ENCODE results near the gene ADPRS. TPM values are rescaled to one million over a fixed set of nuclear protein-coding genes. Genes with fewer than 3 reads are reported as not detected.

Gene ADPRS
- total and polyA plus RNA-seq, 9 of the 15 experiments (the other 6 are each of a cell fraction or from before 2014, with no cell fraction given) = 5.9 to 40.0 (median 27.4) TPM

DNA sequence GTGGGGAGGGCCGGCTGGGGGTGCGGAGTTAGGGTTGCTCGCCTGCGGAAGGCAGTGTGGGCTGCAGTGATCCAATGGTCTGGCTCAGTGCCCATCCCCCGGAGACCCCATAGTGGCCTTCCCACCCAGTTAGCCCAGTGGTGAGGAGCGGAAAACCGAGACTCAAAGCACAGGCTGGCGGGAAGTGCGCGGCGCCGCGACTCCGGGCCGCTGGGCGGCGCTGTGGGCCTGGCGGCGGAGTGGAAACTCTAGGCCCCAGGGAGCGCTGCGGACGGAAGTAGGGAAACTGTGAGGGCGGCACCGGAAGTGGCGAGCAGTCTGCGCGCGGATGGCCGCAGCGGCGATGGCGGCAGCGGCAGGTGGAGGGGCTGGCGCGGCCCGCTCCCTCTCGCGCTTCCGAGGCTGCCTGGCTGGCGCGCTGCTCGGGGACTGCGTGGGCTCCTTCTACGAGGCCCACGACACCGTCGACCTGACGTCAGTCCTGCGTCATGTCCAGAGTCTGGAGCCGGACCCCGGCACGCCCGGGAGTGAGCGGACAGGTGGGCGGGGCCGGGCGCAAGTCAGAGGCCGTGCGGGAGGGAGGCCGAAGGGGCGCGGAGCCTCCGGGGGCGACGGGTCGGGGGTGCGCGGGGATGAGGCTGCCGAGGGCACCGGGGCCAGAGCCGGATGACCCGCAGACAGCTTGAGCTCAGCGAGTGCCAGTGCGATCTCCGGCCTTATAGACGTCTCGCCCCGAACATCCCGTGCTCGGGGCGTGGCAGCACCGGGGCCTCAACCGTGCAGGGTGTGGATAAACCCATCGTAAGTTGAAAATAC lies at the start of gene ADPRS (continued):
- TF ChIP-seq, protein P1, sequence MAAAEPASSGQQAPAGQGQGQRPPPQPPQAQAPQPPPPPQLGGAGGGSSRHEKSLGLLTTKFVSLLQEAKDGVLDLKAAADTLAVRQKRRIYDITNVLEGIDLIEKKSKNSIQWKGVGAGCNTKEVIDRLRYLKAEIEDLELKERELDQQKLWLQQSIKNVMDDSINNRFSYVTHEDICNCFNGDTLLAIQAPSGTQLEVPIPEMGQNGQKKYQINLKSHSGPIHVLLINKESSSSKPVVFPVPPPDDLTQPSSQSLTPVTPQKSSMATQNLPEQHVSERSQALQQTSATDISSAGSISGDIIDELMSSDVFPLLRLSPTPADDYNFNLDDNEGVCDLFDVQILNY (CRISPR knock-in tag; IDR thresholded peaks at IDR 0.05) = peak; percentile 86
- TF ChIP-seq TAL1 (IDR thresholded peaks at IDR 0.05) (no peak), SNAPC5 (CRISPR knock-in tag; IDR thresholded peaks at IDR 0.05) (no peak), MTA2 (IDR thresholded peaks at IDR 0.05; ENCODE audit: low read depth) (no peak), DDX20 (tag; IDR thresholded peaks at IDR 0.05; ENCODE audit: low read depth) (no peak), RBM17 (IDR thresholded peaks at IDR 0.05; ENCODE audit: borderline replicate concordance, low read depth, low read length) (no peak), ZBTB7A (IDR thresholded peaks at IDR 0.05; ENCODE audit: borderline replicate concordance, control insufficient read depth, low read depth, low read length) (no peak; the same call in 1 of the 2 replicates), GTF2F1 (IDR thresholded peaks at IDR 0.05; ENCODE audit: low read depth, low read length) (0 out of 2 replicates have a peak, but pooled peaks have one; percentile 76), NR2C1 (IDR thresholded peaks at IDR 0.05) (no peak; the same call in 1 of the 2 replicates), NR2C1 (tag; IDR thresholded peaks at IDR 0.05) (peak; percentile 53; the same call in 1 of the 2 replicates), NCOA4 (IDR thresholded peaks at IDR 0.05; ENCODE audit: partially characterized antibody) (no peak), HOMEZ (CRISPR knock-in tag; IDR thresholded peaks at IDR 0.05) (no peak), HMG20B (CRISPR knock-in tag; IDR thresholded peaks at IDR 0.05) (no peak), NELFE (IDR thresholded peaks at IDR 0.05; ENCODE audit: insufficient read depth, insufficient read length) (no peak), ZNF347 (CRISPR knock-in tag; IDR thresholded peaks at IDR 0.05; ENCODE audit: low read depth) (no peak), IRF9 (tag; IDR thresholded peaks at IDR 0.05) (no peak), RNF2 (IDR thresholded peaks at IDR 0.05) (peak; percentile 64), MTA3 (IDR thresholded peaks at IDR 0.05; ENCODE audit: borderline replicate concordance) (peak; percentile 96)
- TF ChIP-seq, protein P2, sequence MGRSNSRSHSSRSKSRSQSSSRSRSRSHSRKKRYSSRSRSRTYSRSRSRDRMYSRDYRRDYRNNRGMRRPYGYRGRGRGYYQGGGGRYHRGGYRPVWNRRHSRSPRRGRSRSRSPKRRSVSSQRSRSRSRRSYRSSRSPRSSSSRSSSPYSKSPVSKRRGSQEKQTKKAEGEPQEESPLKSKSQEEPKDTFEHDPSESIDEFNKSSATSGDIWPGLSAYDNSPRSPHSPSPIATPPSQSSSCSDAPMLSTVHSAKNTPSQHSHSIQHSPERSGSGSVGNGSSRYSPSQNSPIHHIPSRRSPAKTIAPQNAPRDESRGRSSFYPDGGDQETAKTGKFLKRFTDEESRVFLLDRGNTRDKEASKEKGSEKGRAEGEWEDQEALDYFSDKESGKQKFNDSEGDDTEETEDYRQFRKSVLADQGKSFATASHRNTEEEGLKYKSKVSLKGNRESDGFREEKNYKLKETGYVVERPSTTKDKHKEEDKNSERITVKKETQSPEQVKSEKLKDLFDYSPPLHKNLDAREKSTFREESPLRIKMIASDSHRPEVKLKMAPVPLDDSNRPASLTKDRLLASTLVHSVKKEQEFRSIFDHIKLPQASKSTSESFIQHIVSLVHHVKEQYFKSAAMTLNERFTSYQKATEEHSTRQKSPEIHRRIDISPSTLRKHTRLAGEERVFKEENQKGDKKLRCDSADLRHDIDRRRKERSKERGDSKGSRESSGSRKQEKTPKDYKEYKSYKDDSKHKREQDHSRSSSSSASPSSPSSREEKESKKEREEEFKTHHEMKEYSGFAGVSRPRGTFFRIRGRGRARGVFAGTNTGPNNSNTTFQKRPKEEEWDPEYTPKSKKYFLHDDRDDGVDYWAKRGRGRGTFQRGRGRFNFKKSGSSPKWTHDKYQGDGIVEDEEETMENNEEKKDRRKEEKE (IDR thresholded peaks at IDR 0.05; ENCODE audit: borderline replicate concordance in 1 of 2, control insufficient read depth in 1 of 2, low read depth in 2 of 2, low read length in 1 of 2) = peak in 1 of 2 experiments; percentile 78; a peak in 1 of 4 replicates
- TF ChIP-seq, protein P3, sequence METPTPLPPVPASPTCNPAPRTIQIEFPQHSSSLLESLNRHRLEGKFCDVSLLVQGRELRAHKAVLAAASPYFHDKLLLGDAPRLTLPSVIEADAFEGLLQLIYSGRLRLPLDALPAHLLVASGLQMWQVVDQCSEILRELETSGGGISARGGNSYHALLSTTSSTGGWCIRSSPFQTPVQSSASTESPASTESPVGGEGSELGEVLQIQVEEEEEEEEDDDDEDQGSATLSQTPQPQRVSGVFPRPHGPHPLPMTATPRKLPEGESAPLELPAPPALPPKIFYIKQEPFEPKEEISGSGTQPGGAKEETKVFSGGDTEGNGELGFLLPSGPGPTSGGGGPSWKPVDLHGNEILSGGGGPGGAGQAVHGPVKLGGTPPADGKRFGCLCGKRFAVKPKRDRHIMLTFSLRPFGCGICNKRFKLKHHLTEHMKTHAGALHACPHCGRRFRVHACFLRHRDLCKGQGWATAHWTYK (CRISPR knock-in tag; IDR thresholded peaks at IDR 0.05) = peak; percentile 89
